Measurements from ENCODE around the gene RARS1.

DNA sequence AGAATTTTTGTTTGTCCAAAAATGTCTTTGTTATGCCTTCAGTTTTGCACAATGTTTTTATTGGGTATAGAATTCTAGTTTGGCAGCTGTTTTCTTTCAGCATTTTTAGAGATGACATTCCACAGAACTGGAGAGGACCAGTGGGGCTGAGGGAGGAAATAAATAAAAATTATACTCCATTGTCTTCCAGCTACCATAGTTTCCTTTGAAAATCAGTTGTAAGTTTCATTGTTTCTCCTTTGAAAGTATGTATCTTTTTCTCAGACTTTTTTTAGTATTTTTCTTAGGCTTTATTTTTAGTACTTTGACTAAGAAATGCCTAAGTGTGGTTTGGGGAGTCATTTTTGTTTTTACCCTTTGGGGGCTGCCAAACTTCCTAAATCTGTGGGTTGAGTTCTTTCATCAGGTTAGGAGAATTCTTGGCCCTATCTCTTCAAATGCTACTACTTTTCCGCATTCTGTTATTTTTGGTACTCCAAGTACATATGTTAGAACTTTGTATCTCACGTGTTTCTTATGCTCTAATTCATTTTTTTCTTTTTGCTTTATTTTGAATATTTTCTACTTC lies 27.7 kb downstream of the RARS1 start:
- TF ChIP-seq, protein P1, sequence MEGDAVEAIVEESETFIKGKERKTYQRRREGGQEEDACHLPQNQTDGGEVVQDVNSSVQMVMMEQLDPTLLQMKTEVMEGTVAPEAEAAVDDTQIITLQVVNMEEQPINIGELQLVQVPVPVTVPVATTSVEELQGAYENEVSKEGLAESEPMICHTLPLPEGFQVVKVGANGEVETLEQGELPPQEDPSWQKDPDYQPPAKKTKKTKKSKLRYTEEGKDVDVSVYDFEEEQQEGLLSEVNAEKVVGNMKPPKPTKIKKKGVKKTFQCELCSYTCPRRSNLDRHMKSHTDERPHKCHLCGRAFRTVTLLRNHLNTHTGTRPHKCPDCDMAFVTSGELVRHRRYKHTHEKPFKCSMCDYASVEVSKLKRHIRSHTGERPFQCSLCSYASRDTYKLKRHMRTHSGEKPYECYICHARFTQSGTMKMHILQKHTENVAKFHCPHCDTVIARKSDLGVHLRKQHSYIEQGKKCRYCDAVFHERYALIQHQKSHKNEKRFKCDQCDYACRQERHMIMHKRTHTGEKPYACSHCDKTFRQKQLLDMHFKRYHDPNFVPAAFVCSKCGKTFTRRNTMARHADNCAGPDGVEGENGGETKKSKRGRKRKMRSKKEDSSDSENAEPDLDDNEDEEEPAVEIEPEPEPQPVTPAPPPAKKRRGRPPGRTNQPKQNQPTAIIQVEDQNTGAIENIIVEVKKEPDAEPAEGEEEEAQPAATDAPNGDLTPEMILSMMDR (IDR thresholded peaks at IDR 0.05; ENCODE audit: low read depth, low read length): no peak
- TF ChIP-seq POLR2A (IDR thresholded peaks at IDR 0.05; ENCODE audit: extremely low read depth, insufficient read length): no peak
